Measurements from ENCODE around the gene MYBL2.

MYBL2 gene

DNA sequence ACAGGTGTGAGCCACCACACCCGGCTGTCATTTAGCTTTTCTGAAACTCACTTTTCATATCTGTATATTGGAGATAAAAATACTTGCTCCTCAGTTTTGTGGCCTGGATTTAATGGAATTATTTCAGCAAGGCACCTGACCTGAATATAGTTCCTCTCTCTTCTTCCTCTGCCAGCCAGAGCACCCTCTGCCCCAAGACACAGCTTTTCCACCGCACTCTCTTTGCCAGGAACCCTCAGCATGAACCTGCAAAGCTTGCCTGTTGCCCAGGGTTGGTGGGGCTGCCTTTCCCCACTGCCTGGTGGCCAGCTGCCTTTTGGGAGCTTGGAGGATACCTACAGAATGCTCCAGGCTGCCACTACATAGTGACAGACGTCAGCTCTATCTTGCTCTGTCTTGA is 56.8 kb downstream of the MYBL2 start:
- no peak for DNase-seq (ENCODE audit: low read depth)

GRCh38 chr20:43724383-43724782 is 57.5 kb downstream of the MYBL2 start:
- DNase-seq (ENCODE audit: low read depth) = no peak

- DNase-seq (ENCODE audit: low read depth) = no peak
These were observed 58.8 kb downstream of the MYBL2 start for GRCh38 chr20:43725666-43726065.

GRCh38 chr20:43726333-43726732 is 59.4 kb downstream of the MYBL2 start:
- no peak for DNase-seq (ENCODE audit: low read depth)

DNA sequence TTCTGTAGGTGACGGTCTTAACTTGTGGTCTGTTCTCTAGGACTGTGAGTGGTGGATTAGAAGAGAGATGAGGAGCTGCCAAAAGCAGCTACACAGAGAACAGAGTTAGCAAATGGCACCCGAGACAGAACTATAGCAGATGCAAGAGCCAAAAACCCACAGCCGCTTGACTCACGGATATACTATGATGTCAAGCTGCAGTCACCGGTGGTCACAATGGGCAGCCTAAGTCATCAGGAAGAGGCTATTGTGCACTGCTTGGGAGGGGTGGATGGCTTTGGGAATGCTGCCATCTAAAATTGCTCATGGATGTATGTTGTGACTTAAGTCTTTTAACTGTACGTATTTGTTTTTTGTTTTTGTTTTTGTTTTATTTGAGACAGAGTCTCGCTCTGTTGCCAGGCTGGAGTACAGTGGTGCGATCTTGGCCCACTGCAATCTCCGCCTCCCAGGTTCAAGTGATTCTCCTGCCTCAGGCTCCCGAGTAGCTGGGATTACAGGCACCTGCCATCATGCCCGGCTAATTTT is 60.0 kb downstream of the MYBL2 start, which contains the start of gene GTSF1L:
GTSF1L (minus strand) TSS at position 192 of the 528 bp plus-strand sequence. CDS start 308 bp downstream, outside the sequence.
- DNase-seq (ENCODE audit: low read depth) = no peak

- no peak for DNase-seq (ENCODE audit: low read depth)
These were observed 61.2 kb downstream of the MYBL2 start for GRCh38 chr20:43727980-43728590.

- no peak for DNase-seq (ENCODE audit: low read depth)
These were observed 61.9 kb downstream of the MYBL2 start for GRCh38 chr20:43728686-43729255.

DNA sequence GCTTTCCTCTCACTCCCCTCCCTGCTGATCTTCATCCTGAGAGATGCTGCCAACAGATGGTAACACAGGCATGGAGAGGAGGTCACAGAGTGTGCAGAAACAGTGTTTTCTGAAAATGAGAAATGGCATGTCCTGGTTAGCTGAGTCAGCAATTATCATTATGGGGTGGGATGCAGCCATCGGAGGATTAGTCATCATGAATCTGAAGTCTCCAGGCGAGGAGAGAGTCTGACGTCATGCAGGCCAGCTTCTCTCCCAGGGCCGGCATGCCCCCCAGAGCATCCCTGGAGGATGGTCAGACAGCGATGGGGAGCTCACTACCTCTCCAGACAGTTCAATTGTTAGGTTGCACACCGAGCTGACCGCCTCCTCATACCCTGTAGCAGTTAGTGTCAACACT is 64.6 kb downstream of the MYBL2 start:
- DNase-seq (ENCODE audit: low read depth) = no peak

DNA sequence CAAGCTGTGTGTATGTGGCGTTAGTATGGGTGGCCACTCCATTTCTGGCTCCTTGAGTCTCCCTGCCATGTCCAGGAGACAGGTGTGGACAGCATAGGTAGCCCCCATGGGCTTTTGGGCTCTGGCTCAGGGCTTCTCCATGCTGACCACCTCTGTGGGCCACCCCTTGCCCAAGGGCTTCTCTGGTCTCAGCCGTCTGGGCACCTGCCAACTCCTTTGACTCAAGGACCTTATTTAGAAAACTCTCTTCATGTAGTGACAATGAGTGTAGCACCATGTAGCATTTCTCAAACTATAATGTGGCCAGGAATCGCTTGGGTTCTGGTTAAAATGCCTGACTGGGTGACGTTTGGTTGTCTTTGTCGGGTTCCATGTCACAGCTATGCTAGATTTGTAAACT is 65.0 kb downstream of the MYBL2 start:
- DNase-seq (ENCODE audit: low read depth) = no peak

GRCh38 chr20:43736588-43737158 is 69.8 kb downstream of the MYBL2 start:
- no peak for DNase-seq (ENCODE audit: low read depth)

DNA sequence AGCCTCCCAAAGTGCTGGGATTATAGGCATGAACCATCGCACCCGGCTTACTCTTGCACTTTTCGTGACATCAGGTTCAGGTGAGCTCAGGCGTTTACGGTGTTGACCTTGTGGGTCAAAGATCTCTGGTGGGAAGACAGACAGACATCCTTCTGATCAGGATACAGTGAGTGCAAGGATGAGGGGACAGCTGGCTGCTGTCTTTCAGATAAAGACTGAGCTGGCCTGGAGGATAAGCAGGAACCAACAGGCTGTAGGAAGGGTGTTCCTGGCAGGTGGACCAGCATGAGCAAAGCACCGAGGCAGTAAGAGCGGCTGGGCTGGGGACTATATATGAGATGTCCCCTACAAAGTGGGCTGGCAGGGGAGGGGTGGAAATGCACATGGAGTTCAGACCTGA is 71.0 kb downstream of the MYBL2 start:
- no peak for DNase-seq (ENCODE audit: low read depth)

DNA sequence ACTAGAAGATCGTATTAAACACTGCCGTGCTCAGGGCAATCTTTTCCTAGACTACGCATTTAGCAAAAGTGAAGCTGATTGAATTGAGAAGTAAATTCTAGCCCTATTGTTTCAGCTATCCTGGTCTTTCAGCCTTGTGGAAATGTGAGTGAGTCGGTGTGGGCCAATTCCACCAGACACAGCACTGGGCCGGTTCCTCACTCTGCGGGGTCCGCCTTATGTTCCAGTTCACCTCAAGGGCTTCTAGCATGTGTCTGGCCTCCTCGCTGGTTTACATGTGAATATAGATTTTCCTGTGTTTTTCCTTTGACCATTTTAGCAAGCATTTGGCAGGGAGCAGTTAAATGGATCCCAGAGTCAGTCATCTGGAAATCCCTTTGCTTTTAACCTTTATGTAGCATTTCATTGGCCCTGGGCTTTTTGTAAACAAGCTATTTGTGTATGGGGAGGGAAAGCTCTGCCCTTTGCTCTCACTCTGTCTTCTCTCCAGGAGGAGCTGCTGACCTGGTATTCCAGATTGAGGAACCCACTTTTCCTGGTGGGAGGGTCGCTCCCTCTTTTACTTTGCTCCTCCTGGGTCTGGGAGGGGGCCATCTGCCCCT is 72.3 kb downstream of the MYBL2 start:
- no peak for DNase-seq (ENCODE audit: low read depth)

GRCh38 chr20:43740642-43741041 is 73.7 kb downstream of the MYBL2 start:
- no peak for DNase-seq (ENCODE audit: low read depth)

DNA sequence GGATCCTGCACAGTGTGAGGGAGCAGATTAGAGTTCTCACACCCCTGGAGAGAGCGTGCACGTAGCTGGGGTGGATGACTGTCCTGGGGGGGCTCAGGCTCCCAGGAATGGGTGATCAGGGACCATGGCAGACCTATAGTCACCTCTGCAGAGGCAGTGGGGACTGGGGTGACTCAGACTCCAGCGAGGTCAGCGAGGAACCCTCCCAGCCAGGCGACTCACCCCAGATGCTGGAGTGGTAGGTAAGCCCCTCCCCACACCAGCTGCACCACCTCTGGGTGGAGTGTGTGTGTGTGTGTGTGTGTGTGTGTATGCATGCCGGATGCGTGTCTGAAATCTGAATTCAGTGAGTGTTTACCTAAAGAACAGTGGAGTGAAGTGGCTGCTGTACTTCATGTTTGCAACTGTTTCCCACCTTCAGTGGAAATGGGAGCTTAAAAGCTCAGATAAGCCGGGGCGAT is 77.3 kb downstream of the MYBL2 start:
- DNase-seq (ENCODE audit: low read depth) = no peak

DNA sequence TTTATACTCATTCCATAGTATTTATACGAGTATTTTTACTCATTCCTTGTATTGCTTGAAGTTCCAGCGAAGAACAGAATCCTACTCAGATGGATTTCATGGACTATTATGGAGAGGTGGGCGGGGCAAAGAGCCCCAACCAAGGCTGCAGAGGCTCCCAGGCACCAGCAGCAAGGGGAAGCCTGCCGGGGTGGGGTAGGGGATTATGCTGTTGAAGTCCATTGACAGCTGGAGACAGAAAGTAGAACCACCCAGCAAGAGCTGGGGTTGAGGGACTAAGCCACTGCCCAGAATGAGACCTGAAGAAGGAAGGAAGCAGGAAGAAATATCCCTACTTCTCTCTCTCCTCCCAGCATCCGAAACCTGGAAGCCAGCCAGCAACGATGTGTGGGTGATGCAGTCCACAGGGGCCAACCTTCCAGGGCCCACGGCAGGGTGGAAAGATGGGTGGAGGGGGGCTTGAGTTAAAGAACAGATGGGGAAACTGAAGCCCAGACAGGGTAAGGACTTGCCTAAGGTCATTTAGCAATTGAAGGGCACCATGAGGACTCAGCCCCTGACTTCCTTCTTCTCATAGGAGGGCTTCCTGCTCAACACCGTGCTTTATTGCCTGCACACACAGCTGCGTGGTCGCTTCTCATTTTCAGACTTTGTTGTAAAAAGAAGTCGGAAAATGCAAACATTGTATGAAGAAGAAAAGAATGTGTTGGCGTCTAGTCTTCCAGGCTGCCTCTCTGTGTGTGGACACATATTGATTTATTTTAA is 78.2 kb downstream of the MYBL2 start:
- no peak for DNase-seq (ENCODE audit: low read depth)

DNA sequence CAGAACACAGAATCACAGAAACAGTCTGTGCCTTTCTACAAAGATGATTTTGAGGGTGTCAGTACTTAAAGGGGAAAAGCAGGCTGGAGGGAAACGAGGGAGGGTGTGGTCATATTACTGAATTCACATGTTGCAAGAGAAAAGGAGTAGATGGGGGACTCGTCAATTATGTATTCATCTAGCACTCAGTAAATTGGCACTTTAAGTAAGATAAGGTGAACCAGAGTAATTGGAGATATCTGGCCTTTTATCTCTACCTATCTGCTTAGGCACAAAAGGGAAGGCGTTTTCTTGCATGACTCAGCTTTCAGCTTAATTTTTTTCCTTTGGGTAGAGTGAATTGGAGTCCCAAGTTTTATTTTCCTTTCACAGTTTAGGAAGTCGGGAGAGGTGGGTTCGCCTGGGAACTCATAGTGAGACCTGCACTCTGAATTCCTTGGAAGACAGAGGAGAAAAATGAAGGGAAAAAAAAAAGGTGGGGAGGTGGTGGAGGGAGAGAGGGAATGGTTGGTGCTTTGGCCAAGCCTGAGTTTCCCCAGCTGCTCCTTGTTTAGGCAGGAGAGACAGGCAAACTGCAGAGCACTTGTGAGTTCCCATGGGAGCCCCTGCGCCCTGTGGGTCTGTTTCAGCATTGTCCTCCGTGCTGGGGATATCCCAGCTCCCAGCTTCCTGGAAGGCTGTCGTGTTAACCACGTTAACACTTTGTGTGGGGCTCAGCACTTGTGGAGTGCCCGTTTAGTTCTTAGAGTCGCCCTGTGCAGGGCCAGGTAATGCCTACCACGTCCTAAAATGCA is 79.6 kb downstream of the MYBL2 start:
- DNase-seq (ENCODE audit: low read depth) = no peak

DNA sequence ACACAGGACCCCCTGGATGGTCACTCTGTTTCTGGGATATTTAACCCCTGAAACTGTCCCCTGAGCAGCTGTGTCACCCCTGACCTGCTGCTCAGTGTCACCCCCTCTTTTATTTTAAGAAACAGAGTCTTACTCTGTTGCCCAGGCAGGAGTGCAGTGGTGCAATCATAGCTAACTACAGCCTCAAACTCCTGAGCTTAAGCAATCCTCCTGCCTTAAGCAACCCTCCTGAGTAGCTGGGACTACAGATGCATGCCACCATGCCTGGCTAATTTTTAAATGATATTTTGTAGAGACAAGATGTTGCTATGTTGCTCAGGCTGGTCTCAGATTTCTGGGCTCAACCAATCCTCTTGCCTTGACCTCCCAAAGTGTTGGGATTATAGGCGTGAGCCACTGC is 81.4 kb downstream of the MYBL2 start:
- DNase-seq (ENCODE audit: low read depth) = no peak

GRCh38 chr20:43749734-43750294 is 82.9 kb downstream of the MYBL2 start:
- DNase-seq (ENCODE audit: low read depth) = peak; percentile 69

DNA sequence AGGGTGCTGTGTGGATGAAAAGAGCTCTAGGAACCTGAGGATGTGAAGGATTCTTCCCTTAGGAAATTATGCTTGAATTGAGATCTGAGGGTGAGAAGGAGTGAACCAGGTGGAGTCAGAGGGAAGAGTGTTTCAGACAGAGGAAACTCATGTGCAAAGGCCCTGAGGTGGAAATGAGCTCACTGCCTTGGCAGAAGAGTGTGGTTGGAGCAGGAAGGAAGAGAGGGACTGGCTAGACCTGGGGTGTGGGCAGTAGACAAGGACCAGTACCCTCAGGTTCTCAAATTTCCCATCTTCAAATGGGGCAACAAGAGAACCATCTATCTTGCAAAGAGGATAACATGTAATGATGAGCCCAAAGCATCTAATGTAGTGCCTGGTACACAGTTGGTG is 83.9 kb downstream of the MYBL2 start:
- DNase-seq (ENCODE audit: low read depth) = no peak

DNA sequence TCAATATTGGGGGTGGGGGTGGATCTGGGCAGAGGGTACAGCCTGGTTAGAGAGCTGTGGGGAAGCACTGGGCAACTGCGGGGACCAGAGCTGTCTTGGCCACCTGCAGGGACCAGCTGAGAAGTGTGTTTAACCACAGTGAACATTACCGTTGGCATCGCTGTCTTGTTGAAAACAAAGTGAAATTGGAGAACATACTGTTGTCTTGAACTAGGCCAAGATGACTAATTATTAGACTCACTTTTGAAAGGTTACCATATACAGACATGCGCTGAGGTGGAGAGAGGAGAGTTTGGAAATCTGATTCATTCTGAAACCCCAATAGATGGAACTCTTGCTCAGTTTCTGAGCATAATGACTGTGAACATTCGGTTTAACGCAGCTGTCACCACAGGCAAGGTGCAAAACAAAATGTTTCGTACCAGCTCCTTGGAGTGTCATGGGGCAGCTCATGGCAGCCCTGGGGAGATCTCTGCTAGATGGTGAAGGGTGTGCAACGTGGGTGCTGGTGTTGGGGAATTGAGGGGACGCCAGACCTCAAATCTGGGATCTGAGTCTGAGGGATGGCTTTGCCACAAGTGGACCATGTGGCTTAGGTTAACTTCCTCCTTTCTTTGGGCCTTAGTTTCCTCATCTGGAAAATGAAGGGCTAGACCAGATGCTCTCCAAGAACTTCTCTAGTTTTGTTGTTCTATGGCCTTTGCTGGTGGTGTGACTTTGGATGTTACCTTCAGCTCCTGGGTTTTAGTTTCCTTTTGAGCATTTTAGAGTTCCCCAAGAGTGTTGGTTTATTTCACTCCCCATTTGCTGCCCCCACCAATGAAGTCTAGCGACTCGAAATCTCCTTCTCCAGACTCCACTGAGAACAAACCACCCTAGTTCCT is 84.5 kb downstream of the MYBL2 start:
- peak; percentile 28 for DNase-seq (ENCODE audit: low read depth)

Measured in stimulated activated CD4-positive, alpha-beta T cell treated with anti-CD3 and anti-CD28 coated beads, Interleukin-2, amount 100 ng/mL, for 4 hours (primary cell).